T-helper 17 cell (primary cell): Measurements from ENCODE around the gene CROCC2. TPM values are rescaled to one million over a fixed set of nuclear protein-coding genes. Genes with fewer than 3 reads are reported as not detected.

Experiments used
- ATAC-seq: fragments of 150-1000 bp; cut with Tn5 transposase; 2 replicates; pipeline ENCODE4 v1.10.0; 2021; ENCODE audit warnings: mild to moderate bottlenecking, moderate library complexity
- DNase-seq, 3 donors: peaks; one replicate each; pipeline versions ENCODE4 v3.0.0 to v3.0.0-alpha.2; 2020 to 2021
- H3K9me3 ChIP-seq: one replicate; pipeline ENCODE4 v1.7.0; 2013; ENCODE audit warnings: low read length, mild to moderate bottlenecking; ENCODE audit not compliant: control insufficient read depth, poor library complexity, severe bottlenecking
- H3K27ac Mint-ChIP-seq: one replicate; pipeline ENCODE4 v1.8.0; 2022; ENCODE audit warnings: mild to moderate bottlenecking, moderate library complexity, mixed read lengths
- H3K27me3 Mint-ChIP-seq: one replicate; pipeline ENCODE4 v1.8.0; 2022; ENCODE audit warnings: mixed read lengths
- H3K36me3 Mint-ChIP-seq: one replicate; pipeline ENCODE4 v1.8.0; 2022; ENCODE audit warnings: low read depth, mixed read lengths
- H3K4me1 Mint-ChIP-seq: one replicate; pipeline ENCODE4 v1.8.0; 2022; ENCODE audit warnings: mild to moderate bottlenecking, mixed read lengths
- H3K4me3 Mint-ChIP-seq: one replicate; pipeline ENCODE4 v1.8.0; 2022; ENCODE audit warnings: mild to moderate bottlenecking, moderate library complexity, mixed read lengths
- total RNA-seq, 4 donors: library from RNA in 2 of 4; stranded (reverse) in 2 of 4; gene quantifications; one replicate each; pipeline ENCODE4 v1.2.3 and lab custom pipeline; 2022 to 2026

Gene CROCC2
- total RNA-seq, 2 donors from 2014 or later = not detected

- no peaks in the 10 kb centered on the region for H3K9me3 ChIP-seq
- H3K4me1 Mint-ChIP-seq = peaks cover 4% of the 10 kb centered on the region
- no peaks in the 10 kb centered on the region for H3K27me3 Mint-ChIP-seq
- no peaks in the 10 kb centered on the region for H3K36me3 Mint-ChIP-seq
- H3K27ac Mint-ChIP-seq = no peak overlapping the region
- ATAC-seq (no peak), DNase-seq (no peak)
- H3K4me3 Mint-ChIP-seq = no peak overlapping the region
These were observed 58.0 kb downstream of the CROCC2 start for GRCh38 chr2:240963868-240964703.

- H3K4me3 Mint-ChIP-seq = no peak overlapping the region
- no peaks in the 10 kb centered on the region for H3K36me3 Mint-ChIP-seq
- no peak for ATAC-seq
- no peak for DNase-seq
- peaks cover 4% of the 10 kb centered on the region for H3K4me1 Mint-ChIP-seq
- no peak overlapping the region for H3K27ac Mint-ChIP-seq
- H3K9me3 ChIP-seq = no peaks in the 10 kb centered on the region
- H3K27me3 Mint-ChIP-seq = no peaks in the 10 kb centered on the region
These were observed 58.7 kb downstream of the CROCC2 start for GRCh38 chr2:240964704-240965295.

DNA sequence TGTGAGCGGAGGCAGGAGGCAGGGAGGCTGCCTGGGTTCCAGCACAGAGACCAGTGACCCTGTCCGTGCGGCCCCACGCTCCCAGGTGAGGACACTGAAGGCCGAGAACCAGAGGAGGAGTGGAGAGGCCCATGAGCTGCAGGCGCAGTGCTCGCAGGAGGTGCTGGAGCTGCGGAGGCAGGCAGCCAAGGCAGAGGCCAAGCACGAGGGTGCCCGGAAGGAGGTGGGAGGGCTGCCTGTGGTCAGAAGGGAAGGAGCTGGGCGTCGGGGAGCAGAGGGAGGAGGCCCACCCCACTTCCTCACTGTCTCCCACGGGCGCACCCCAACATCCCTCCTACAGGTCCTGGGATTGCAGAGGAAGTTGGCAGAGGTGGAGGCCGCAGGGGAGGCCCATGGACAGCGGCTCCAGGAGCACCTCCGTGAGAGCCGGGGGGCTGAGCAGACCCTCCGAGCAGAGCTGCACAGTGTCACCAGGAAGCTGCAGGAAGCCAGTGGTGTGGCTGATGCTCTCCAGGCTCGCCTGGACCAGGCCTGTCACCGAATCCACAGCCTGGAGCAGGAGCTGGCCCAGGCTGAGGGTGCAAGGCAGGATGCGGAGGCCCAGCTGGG lies 59.3 kb downstream of the CROCC2 start:
- no peak overlapping the region for H3K27ac Mint-ChIP-seq
- H3K27me3 Mint-ChIP-seq = no peaks in the 10 kb centered on the region
- ATAC-seq = no peak
- H3K4me3 Mint-ChIP-seq = no peak overlapping the region
- peaks cover 2% of the 10 kb centered on the region for H3K36me3 Mint-ChIP-seq
- no peak for DNase-seq
- peaks cover 4% of the 10 kb centered on the region for H3K4me1 Mint-ChIP-seq
- no peaks in the 10 kb centered on the region for H3K9me3 ChIP-seq

GRCh38 chr2:240965905-240966456 lies 59.8 kb downstream of the CROCC2 start:
- no peak overlapping the region for H3K4me3 Mint-ChIP-seq
- no peaks in the 10 kb centered on the region for H3K9me3 ChIP-seq
- ATAC-seq (no peak), DNase-seq (no peak)
- H3K27ac Mint-ChIP-seq = no peak overlapping the region
- H3K4me1 Mint-ChIP-seq = peaks cover 4% of the 10 kb centered on the region
- H3K36me3 Mint-ChIP-seq = peaks cover 2% of the 10 kb centered on the region
- peaks cover 4% of the 10 kb centered on the region for H3K27me3 Mint-ChIP-seq

DNA sequence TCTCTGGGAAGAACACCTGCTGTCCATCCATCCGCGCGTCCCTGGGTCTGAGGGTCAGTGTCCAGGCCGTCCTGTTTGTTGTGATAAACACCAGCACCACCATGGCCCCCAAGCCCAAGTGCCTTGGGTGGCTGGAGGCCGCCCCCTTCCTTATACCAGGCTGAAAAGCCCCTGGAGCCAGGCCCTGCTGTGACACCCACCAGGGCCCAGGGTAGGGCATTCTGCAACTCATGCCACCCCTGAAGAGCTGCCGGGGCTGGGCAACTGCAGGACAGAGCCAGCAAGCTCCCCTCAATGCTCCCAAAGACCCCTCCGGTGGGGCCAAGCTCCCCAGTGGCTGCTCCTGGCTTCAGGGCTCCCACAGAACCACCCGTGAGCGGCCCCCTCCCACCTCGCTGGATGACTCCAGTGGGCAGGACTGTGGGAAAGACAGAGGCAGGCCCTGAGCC lies 60.3 kb downstream of the CROCC2 start:
- H3K4me3 Mint-ChIP-seq = no peak overlapping the region
- H3K36me3 Mint-ChIP-seq = peaks cover 2% of the 10 kb centered on the region
- ATAC-seq = no peak
- H3K27ac Mint-ChIP-seq = no peak overlapping the region
- no peaks in the 10 kb centered on the region for H3K9me3 ChIP-seq
- H3K4me1 Mint-ChIP-seq = peaks cover 4% of the 10 kb centered on the region
- peaks cover 9% of the 10 kb centered on the region for H3K27me3 Mint-ChIP-seq
- no peak for DNase-seq

DNA sequence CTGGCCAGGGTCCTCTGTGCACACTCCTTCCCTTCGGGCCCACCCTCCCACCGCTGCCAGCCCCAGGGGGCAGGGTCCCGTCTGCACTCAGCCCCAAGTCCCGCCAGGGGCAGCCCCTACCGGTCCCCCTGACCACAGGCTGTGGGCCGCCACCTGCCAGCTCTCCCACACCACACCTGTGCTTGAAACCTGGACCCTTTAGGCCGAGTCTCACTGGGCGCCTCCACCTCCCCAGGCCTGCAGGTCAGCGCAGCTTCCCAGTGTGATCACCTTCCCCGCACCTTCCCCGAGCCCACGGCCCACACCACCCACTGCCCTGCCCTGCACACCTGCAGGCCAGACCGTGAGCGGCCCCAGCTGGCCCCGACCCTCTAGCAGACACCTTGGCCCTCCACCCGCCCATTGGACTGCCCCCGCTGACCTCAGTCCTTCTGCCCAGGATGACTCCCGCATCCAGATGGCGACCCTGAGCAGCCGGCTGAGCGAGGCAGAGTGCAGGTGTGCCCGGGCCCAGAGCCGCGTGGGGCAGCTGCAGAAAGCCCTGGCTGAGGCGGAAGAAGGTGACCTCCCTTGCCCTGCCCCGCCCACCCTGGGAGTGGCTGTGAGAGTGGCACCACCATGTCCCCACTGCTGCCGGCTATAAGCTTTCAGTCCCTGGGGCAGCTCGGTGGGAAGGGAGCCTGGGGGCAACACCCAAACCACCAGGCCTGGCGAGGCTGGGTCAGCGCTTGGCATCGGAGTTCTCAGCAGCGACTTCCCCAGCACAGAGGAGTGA lies 61.0 kb downstream of the CROCC2 start:
- no peaks in the 10 kb centered on the region for H3K9me3 ChIP-seq
- peaks cover 15% of the 10 kb centered on the region for H3K27me3 Mint-ChIP-seq
- H3K4me1 Mint-ChIP-seq = peaks cover 4% of the 10 kb centered on the region
- no peak overlapping the region for H3K4me3 Mint-ChIP-seq
- no peak overlapping the region for H3K27ac Mint-ChIP-seq
- peaks cover 2% of the 10 kb centered on the region for H3K36me3 Mint-ChIP-seq
- DNase-seq (no peak), ATAC-seq (no peak)

DNA sequence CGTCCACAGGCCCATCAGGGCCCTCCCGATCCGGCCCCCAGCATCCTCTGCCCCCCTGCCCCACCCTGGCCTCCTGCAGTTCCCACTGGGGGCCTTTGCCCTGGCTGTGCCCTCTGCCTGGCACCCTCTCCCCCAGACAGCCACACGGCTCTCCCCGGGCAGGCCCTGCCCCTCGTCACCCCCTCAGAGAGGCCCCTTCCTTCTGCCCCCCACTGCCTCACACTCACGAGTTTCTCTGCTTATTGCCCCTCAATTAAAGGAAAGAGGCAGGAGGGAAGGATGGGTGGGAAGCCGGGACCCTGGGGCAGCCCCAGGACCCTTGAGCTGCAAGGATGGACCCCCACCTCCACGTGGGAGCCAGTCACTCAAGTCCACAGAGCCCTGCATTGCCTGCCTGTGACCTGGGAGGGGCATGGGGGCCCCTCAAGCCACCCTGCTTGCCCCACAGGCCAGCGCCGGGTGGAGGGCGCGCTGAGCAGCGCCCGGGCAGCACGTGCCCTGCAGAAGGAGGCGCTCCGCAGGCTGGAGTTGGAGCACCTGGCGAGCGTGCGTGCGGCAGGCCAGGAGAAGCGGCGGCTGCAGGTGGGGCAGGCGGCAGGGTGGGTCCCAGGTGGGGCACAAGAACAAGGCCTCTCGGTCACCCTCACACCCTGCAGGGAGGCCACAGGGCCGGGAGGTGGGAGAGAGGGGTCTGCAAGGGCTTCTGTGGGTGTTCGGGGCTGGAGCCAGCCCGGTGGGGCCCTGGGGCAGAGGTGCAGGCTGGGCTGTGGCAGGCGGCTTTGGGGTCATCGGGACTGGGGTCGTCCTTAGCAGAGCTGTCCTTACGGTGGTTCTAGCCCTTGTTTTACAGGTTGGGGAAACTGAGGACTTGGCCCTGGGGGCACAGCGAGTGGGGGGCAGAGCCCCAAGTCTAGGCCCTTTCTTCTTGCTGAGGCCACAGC lies 61.8 kb downstream of the CROCC2 start:
- peaks cover 4% of the 10 kb centered on the region for H3K4me1 Mint-ChIP-seq
- no peaks in the 10 kb centered on the region for H3K9me3 ChIP-seq
- no peak overlapping the region for H3K27ac Mint-ChIP-seq
- ATAC-seq (no peak), DNase-seq (no peak)
- peaks cover 2% of the 10 kb centered on the region for H3K36me3 Mint-ChIP-seq
- peaks cover 15% of the 10 kb centered on the region for H3K27me3 Mint-ChIP-seq
- no peak overlapping the region for H3K4me3 Mint-ChIP-seq

GRCh38 chr2:240968731-240969624 lies 62.8 kb downstream of the CROCC2 start:
- Mint-ChIP-seq H3K27ac (no peak overlapping the region), H3K27me3 (peaks cover 15% of the 10 kb centered on the region), H3K4me1 (peaks cover 7% of the 10 kb centered on the region), H3K4me3 (no peak overlapping the region), H3K36me3 (peaks cover 2% of the 10 kb centered on the region)
- ATAC-seq (no peak), DNase-seq (peak in 1 of 3 donors; percentile 3)
- H3K9me3 ChIP-seq = no peaks in the 10 kb centered on the region

DNA sequence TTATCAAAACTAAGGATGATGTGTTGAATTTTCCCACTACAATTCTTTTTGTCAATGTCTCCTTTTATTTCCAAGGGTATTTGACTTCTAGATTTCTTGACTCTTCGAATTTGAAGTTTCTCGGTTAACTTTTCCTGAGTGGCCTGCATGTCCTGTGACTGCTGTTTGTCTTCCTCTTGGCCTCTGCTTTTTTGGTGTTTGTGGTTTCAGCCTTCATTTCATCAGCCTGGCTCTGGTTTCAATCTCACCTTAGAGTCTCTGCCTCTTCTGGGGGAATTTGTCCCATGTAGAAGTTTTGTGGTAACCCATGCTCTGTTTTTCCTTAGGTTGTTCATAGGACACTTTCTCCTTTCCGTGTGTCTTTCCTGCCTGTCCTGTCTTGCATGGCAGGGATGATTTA lies 64.0 kb downstream of the CROCC2 start:
- ATAC-seq (no peak), DNase-seq (no peak)
- peaks cover 2% of the 10 kb centered on the region for H3K36me3 Mint-ChIP-seq
- no peak overlapping the region for H3K4me3 Mint-ChIP-seq
- H3K4me1 Mint-ChIP-seq = peaks cover 16% of the 10 kb centered on the region
- H3K27me3 Mint-ChIP-seq = peaks cover 15% of the 10 kb centered on the region
- H3K27ac Mint-ChIP-seq = no peak overlapping the region
- no peaks in the 10 kb centered on the region for H3K9me3 ChIP-seq

DNA sequence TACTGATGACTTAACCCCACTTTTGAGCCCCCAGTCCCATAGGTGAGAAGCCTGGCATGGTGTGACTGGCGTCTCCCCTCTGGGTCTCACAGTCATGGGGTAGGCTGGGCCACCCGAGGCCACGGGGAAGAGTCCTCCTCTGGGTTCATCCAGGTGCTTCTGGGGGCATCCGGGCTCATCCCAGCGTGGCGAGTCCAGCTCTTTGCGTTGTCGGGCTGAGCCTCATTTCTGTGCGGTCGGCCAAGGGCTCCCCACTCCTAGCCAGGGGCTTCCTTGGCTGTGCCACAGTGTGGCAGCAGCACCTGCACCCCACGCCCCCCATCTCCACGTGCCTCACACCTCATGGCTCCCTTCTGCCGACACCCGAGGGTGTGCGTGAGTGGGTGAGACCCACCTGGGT lies 64.7 kb downstream of the CROCC2 start:
- peaks cover 2% of the 10 kb centered on the region for H3K36me3 Mint-ChIP-seq
- peaks cover 15% of the 10 kb centered on the region for H3K27me3 Mint-ChIP-seq
- no peak for DNase-seq
- no peaks in the 10 kb centered on the region for H3K9me3 ChIP-seq
- ATAC-seq = no peak
- no peak overlapping the region for H3K4me3 Mint-ChIP-seq
- H3K4me1 Mint-ChIP-seq = peaks cover 14% of the 10 kb centered on the region
- H3K27ac Mint-ChIP-seq = no peak overlapping the region

DNA sequence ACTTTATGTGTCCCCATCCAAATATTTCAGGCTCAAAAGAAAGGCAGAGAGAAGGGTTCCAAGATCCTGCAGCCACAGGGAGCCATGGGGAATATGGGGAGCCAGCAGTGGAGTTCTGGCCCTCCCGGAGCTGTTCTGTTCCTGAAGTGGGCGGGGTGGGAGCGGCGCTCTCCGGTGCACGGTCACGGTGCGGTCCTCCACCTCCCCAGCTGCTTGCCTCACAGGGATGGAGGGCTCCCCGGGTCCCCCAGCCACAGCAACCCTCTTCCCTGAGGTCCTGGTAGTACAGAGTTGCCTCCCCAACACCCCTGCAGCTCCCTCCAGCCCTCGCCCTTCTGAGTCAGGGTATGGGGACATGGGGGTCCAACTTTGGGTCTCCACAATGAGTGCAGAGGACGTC lies 66.1 kb downstream of the CROCC2 start:
- peaks cover 14% of the 10 kb centered on the region for H3K4me1 Mint-ChIP-seq
- H3K36me3 Mint-ChIP-seq = peaks cover 2% of the 10 kb centered on the region
- no peaks in the 10 kb centered on the region for H3K9me3 ChIP-seq
- peak overlapping the region; percentile 79 for H3K27ac Mint-ChIP-seq
- DNase-seq (no peak), ATAC-seq (no peak)
- peaks cover 15% of the 10 kb centered on the region for H3K27me3 Mint-ChIP-seq
- H3K4me3 Mint-ChIP-seq = no peak overlapping the region
